ENCODE measurements around the gene FMNL1.

- TF ChIP-seq CTCF (IDR thresholded peaks at IDR 0.05) = no peak
- no peak for TF ChIP-seq POLR2A (IDR thresholded peaks at IDR 0.05)
Measured at GRCh38 chr17:45269912-45270311, 48.2 kb downstream of the FMNL1 start.
